M059J (cell line): Measurements from ENCODE around the gene LIX1. TPM values are rescaled to one million over a fixed set of nuclear protein-coding genes. Genes with fewer than 3 reads are reported as not detected.

Experiments
- DNase-seq: peaks from one replicate; pipeline ENCODE4 v3.0.0-alpha.2; 2012; ENCODE audit warnings: low read depth
- total RNA-seq: library from RNA; depleted of rRNA; stranded (reverse); fragments of >200 nt; shearing (Covaris generic); gene quantifications from 2 replicates; pipeline ENCODE4 v1.2.3, GENCODE V29; 2014; rRNA removed

The LIX1 gene
- total RNA-seq, 1 experiment from 2014 or later: not detected

GRCh38 chr5:97074859-97075489 lies 67.4 kb downstream of the LIX1 start:
- DNase-seq: no peak

DNA sequence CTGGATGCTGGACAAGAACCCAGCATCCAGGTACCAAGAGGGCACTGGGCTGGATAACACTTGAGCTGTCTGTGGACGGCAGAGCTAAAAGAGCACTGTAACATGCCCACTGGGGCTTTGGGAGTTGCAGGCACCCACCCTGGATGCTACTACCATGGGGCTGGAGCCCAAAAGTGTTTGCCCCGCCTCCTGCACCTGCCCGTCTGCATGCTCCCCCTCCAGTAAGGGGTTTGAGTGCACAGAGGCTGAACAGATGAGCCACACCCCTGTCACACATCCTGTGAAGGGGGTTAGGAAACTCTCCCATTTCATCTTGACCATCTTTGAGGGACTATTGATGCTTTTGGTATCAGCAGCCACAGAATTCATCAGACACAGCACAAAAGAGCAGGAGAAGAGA lies 69.0 kb downstream of the LIX1 start:
- DNase-seq: no peak

DNA sequence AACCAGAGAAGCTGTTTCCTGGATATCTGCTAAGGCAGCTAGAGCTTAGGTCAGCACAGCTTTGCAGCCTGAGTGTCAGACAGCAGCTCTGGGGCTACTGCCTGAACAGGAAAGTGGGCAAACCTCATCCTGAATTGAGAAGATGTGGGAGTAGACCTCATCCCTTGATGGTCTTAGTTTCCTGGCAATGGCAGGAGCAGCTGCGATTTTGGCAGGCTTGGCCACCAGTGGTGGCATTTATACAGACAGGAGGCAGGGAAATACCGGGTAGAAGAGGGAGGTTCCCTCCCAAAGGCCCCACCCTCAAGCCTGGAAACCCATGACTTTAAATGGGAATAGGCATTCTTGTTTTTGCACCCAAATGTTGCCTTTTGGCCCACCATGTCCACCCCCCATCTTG lies 69.7 kb downstream of the LIX1 start:
- no peak for DNase-seq

- no peak for DNase-seq
Observed at GRCh38 chr5:97071993-97072392, 70.4 kb downstream of the LIX1 start.

DNA sequence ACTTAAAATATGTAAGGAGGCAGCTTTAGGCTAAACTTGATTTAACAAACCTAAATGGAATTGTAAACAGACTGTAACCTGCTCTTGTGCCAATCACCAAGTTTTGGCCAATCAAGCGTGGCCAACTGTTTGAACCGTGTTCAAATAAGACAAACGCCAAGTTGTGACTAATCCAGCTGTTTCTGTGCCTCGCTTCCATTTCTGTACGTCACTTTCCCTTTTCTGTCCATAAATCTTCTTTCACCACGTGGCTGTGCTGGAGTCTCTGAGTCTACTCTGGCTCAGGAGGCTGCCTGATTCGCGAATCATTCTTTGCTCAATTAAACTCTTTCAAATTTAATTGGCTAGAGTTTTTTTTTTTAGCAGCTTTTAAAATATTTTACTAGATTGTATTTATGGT lies 71.3 kb downstream of the LIX1 start:
- DNase-seq: peak; percentile 86

GRCh38 chr5:97070234-97070633 lies 72.2 kb downstream of the LIX1 start:
- DNase-seq: no peak

DNA sequence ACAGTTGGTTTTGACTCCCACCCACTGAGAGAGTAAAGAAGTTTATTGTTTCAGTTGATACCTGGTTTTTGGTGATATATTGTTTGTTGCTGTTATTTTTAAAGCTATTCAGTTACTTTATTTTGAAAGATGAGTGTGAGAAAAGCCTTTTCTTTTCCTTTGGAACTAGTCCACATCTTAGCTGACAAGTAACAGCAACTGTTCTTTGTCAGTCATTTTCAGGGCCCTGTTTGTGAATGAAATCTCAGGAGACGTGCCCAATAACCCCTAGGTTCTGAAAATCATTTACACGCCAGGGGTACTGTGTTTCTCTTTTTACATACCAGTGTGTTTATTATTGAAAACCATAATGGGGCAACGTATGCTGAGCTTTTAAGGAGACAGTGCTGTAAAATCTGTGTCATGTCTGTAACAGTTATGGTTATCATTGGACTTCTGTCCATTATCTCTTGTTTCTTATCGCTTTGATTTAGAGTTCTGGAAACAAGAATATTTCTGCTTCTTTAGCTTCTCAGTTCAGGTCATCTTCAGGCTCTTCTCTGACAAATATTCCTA lies 75.0 kb downstream of the LIX1 start:
- DNase-seq: no peak

GRCh38 chr5:97065475-97065874 lies 76.9 kb downstream of the LIX1 start:
- no peak for DNase-seq

- no peak for DNase-seq
Observed at GRCh38 chr5:97063251-97063650, 79.2 kb downstream of the LIX1 start.

DNA sequence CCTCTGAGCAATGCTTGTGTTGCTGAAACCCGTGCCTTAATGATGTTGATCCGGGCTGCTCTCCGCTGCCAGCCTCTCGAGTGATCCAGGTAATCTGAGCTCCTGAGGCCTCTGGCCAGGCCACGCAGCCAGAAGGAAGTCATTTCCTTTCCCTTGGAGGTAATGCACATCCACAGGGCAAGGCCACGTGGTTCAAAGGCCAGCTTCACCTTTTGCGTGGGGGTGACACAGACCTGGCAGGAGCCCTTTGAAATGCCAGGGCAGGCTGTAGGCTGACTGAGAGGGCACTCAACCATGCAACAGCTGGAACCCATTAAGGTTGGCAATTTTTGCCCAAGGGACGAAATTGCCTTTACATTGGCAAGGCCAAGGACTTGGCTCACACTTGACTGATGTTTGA lies 80.4 kb downstream of the LIX1 start:
- DNase-seq: no peak

GRCh38 chr5:97056263-97056662 lies 86.1 kb downstream of the LIX1 start:
- DNase-seq: no peak

DNA sequence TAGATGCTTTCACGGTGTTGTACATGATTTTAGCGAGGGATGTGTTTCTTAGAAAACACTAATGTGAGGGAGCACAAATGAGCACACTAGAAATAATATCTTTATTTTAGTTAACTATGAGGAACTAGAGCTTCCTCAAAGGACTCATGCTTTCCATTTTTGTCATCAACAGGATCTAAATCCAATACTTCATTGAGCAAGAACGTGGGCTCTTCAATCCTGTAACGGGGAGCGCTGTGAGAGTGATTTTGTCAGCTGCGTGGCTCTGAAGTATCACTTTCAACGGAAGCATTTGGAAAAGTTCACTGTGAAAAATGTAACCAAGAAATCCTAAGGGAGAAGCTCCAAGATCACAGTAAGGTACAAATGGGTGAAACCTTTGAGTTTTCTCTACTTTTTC lies 93.2 kb downstream of the LIX1 start:
- no peak for DNase-seq

DNA sequence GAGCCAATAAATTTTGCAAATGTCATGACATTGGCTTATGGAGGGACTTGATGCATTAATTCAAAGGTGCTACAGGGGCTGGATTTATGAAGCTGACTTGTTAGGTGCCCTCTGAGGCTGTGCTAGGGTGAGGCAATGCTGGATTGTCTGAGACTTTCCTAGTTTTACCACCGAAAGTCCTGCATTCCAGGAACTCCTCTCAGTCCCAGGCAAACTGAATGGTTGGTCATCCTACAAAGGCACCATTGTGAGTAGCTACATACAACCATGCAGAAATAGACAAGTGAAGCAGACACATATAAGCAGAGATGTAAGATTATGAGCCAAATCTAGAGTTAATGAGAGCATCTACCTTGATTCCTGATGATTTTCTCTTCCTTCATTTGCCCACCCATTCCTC lies 95.3 kb downstream of the LIX1 start:
- DNase-seq: no peak

GRCh38 chr5:97046270-97046982 lies 96.0 kb downstream of the LIX1 start:
- peak; percentile 49 for DNase-seq

DNA sequence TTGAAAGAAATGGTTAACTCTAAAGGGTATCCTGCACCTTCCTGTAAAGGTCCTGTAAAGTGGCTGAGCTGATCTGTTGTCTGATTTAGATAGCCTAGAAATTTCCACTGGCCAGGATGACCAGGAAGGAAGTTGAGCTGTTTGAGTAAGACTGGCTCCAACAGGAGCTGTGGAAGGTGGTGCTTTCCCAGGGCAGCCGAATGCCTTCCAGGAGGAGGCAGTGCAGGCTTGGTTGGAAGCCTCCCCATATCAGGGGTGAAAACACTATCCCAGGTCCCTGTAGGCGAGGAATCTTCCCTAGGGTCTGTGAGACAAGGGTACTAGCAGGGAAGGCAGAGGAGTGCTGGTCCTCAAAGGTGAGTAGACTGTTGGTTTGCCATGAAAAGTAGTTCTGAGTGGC lies 98.4 kb downstream of the LIX1 start:
- DNase-seq: peak; percentile 19

DNA sequence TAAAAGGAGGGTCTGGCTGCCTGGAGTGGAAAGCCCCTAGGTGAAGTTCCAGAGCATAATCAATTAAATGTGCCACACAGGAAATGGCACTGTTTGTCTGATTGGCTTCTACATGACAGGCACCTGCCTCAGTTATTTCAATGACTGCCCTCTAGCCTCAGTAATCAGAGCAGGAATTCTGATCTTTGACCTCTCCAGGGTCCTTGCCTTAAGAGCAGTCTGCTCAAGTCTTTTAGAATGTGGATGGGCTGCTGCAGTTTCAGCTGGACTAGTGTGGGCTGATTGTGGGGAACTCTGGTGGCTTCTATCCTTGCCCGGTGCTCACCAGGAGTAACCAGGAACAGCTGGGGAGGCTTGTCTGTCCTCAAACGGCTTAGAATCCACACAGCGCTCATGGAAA lies 98.9 kb downstream of the LIX1 start:
- DNase-seq: no peak

- no peak for DNase-seq
Observed at GRCh38 chr5:97042996-97043395, 99.4 kb downstream of the LIX1 start.

Other genes starting within 250 kb of the LIX1 start
- gene LNPEP, start 206.5 kb downstream of the LIX1 start, total RNA-seq: 22.8 and 37.6 TPM in 2 replicates
- gene RIOK2, start 40.6 kb upstream of the LIX1 start, total RNA-seq: 29.6 and 42.9 TPM in 2 replicates